IPS-15b (cell line): Measurements from ENCODE around the gene BABAM2.

Experiments used
- H3K27me3 ChIP-seq: one replicate; pipeline ENCODE4 v1.6.1; 2013; ENCODE audit warnings: low read length; ENCODE audit not compliant: control insufficient read depth, insufficient read depth
- H3K36me3 ChIP-seq: one replicate; pipeline ENCODE4 v1.6.1; 2013; ENCODE audit warnings: low read length; ENCODE audit not compliant: control insufficient read depth, insufficient read depth
- H3K4me1 ChIP-seq: one replicate; pipeline ENCODE4 v1.6.1; 2013; ENCODE audit warnings: mild to moderate bottlenecking, low read length; ENCODE audit not compliant: control insufficient read depth, insufficient read depth
- H3K4me3 ChIP-seq: one replicate; pipeline ENCODE4 v1.5.1; 2013; ENCODE audit warnings: low read depth, low read length
- H3K9ac ChIP-seq: one replicate; pipeline ENCODE4 v1.6.1; 2013; ENCODE audit warnings: low read depth, mild to moderate bottlenecking, low read length
- H3K9me3 ChIP-seq: one replicate; pipeline ENCODE4 v1.6.1; 2013; ENCODE audit warnings: mild to moderate bottlenecking, low read length; ENCODE audit not compliant: control insufficient read depth, insufficient read depth

The BABAM2 gene

GRCh38 chr2:28181801-28182200, 291.3 kb downstream of the BABAM2 start:
- Histone ChIP-seq H3K27me3 (no peaks in the 10 kb centered on the region), H3K4me3 (no peak overlapping the region), H3K4me1 (no peaks in the 10 kb centered on the region), H3K9me3 (no peaks in the 10 kb centered on the region), H3K9ac (no peak overlapping the region), H3K36me3 (no peaks in the 10 kb centered on the region)

- no peaks in the 10 kb centered on the region for H3K36me3 ChIP-seq
- H3K27me3 ChIP-seq: no peaks in the 10 kb centered on the region
- no peak overlapping the region for H3K4me3 ChIP-seq
- no peaks in the 10 kb centered on the region for H3K9me3 ChIP-seq
- H3K9ac ChIP-seq: no peak overlapping the region
- no peaks in the 10 kb centered on the region for H3K4me1 ChIP-seq
Measured at GRCh38 chr2:28182348-28182747, 291.8 kb downstream of the BABAM2 start.

- Histone ChIP-seq H3K27me3 (no peaks in the 10 kb centered on the region), H3K36me3 (no peaks in the 10 kb centered on the region), H3K9me3 (no peaks in the 10 kb centered on the region), H3K4me3 (no peak overlapping the region), H3K9ac (no peak overlapping the region), H3K4me1 (no peaks in the 10 kb centered on the region)
Measured at GRCh38 chr2:28185153-28185552, 294.6 kb downstream of the BABAM2 start.

GRCh38 chr2:28185891-28186290, 295.4 kb downstream of the BABAM2 start:
- Histone ChIP-seq H3K27me3 (no peaks in the 10 kb centered on the region), H3K36me3 (no peaks in the 10 kb centered on the region), H3K4me3 (no peak overlapping the region), H3K4me1 (no peaks in the 10 kb centered on the region), H3K9ac (no peak overlapping the region), H3K9me3 (no peaks in the 10 kb centered on the region)

- Histone ChIP-seq H3K9ac (no peak overlapping the region), H3K4me1 (no peaks in the 10 kb centered on the region), H3K9me3 (no peaks in the 10 kb centered on the region), H3K4me3 (no peak overlapping the region), H3K27me3 (no peaks in the 10 kb centered on the region), H3K36me3 (no peaks in the 10 kb centered on the region)
Measured at GRCh38 chr2:28187186-28187585, 296.7 kb downstream of the BABAM2 start.

- Histone ChIP-seq H3K4me3 (no peak overlapping the region), H3K36me3 (no peaks in the 10 kb centered on the region), H3K9me3 (no peaks in the 10 kb centered on the region), H3K4me1 (no peaks in the 10 kb centered on the region), H3K27me3 (no peaks in the 10 kb centered on the region), H3K9ac (no peak overlapping the region)
Measured at GRCh38 chr2:28188436-28188835, 297.9 kb downstream of the BABAM2 start.

- no peaks in the 10 kb centered on the region for H3K4me1 ChIP-seq
- no peak overlapping the region for H3K4me3 ChIP-seq
- no peaks in the 10 kb centered on the region for H3K9me3 ChIP-seq
- no peak overlapping the region for H3K9ac ChIP-seq
- no peaks in the 10 kb centered on the region for H3K36me3 ChIP-seq
- no peaks in the 10 kb centered on the region for H3K27me3 ChIP-seq
Measured at GRCh38 chr2:28193630-28194403, 303.3 kb downstream of the BABAM2 start.

GRCh38 chr2:28199995-28200679, 309.6 kb downstream of the BABAM2 start:
- no peaks in the 10 kb centered on the region for H3K27me3 ChIP-seq

GRCh38 chr2:28201671-28202180, 311.2 kb downstream of the BABAM2 start:
- Histone ChIP-seq H3K9ac (no peak overlapping the region), H3K36me3 (no peaks in the 10 kb centered on the region), H3K27me3 (no peaks in the 10 kb centered on the region), H3K4me1 (no peaks in the 10 kb centered on the region), H3K4me3 (no peak overlapping the region), H3K9me3 (no peaks in the 10 kb centered on the region)

More at GRCh38 chr2:28199995-28200679, 309.6 kb downstream of the BABAM2 start:
- H3K4me3 ChIP-seq: no peak overlapping the region
- no peaks in the 10 kb centered on the region for H3K36me3 ChIP-seq
- no peak overlapping the region for H3K9ac ChIP-seq
- no peaks in the 10 kb centered on the region for H3K4me1 ChIP-seq
- no peaks in the 10 kb centered on the region for H3K9me3 ChIP-seq

- H3K27me3 ChIP-seq: no peaks in the 10 kb centered on the region
- H3K36me3 ChIP-seq: no peaks in the 10 kb centered on the region
Measured at GRCh38 chr2:28202719-28203118, 312.2 kb downstream of the BABAM2 start.

GRCh38 chr2:28206762-28207161, 316.2 kb downstream of the BABAM2 start:
- Histone ChIP-seq H3K36me3 (no peaks in the 10 kb centered on the region), H3K9me3 (no peaks in the 10 kb centered on the region), H3K27me3 (no peaks in the 10 kb centered on the region), H3K4me1 (no peaks in the 10 kb centered on the region), H3K9ac (no peak overlapping the region), H3K4me3 (no peak overlapping the region)

More at GRCh38 chr2:28202719-28203118, 312.2 kb downstream of the BABAM2 start:
- Histone ChIP-seq H3K4me3 (no peak overlapping the region), H3K9me3 (no peaks in the 10 kb centered on the region), H3K9ac (no peak overlapping the region), H3K4me1 (no peaks in the 10 kb centered on the region)

GRCh38 chr2:28209261-28209691, 318.7 kb downstream of the BABAM2 start:
- Histone ChIP-seq H3K36me3 (no peaks in the 10 kb centered on the region), H3K9ac (no peak overlapping the region), H3K4me1 (no peaks in the 10 kb centered on the region), H3K4me3 (no peak overlapping the region), H3K9me3 (no peaks in the 10 kb centered on the region), H3K27me3 (no peaks in the 10 kb centered on the region)
